Measurements from ENCODE around the gene KCTD6. TPM values are rescaled to one million over a fixed set of nuclear protein-coding genes. Genes with fewer than 3 reads are reported as not detected.
"Not testable (repeated sequence)": the region's sequence is repeated elsewhere in the genome, so short reads cannot be mapped to it uniquely, and the experiment has no call there.

KCTD6 gene
- polyA plus RNA-seq, 3 donors from 2014 or later: 8.3 to 12.9 (median 12.4) TPM

DNA sequence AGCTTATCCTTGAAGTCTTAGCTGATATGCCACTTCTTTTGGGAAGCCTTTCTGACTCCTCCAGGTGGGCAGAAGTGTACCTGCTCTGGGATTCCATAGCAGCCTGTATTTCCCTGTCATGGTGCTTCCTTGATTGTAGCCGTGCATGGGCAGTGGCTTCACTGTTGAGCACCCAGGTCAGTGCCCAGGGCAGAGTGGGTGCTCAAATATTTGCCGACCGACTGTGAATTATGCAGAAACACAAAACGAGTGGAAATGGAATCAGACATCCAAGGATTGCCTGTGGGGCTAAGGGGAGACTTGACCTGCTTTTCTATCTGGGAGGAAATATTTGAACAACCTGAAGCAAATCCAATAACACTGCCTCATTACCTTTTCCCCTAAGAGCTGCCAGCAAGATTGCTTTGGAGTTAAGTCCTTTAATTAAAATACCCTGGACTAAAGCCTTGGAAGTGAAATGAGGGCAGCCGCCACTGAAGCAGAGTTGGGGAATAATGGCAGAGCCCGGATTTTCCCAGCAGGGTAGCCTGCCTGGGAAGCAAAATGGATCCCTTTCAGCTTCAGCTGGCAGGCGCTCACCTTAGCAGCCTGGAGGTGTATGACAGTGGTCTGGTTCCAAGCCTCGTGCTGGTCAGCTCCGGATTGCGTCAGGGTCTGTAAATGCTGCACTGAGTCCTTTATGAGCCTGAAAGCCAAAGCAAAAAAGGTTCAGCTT lies 30.2 kb downstream of the KCTD6 start:
- no peak overlapping the region for H3K27ac Mint-ChIP-seq
- H3K9me3 Mint-ChIP-seq: no peaks in the 10 kb centered on the region
- H3K4me3 Mint-ChIP-seq: no peak overlapping the region
- DNase-seq: no peak
- peaks cover 0 to 4% (median 2%) of the 10 kb centered on the region in 3 donors for H3K27me3 Mint-ChIP-seq (ENCODE audit: low read depth in 3 of 3)
- H3K36me3 Mint-ChIP-seq: no peaks in the 10 kb centered on the region
- no peaks in the 10 kb centered on the region for H3K4me1 Mint-ChIP-seq

GRCh38 chr3:58522759-58523425 lies 31.0 kb downstream of the KCTD6 start:
- H3K4me3 Mint-ChIP-seq: no peak overlapping the region
- H3K4me1 Mint-ChIP-seq: no peaks in the 10 kb centered on the region
- H3K9me3 Mint-ChIP-seq: no peaks in the 10 kb centered on the region
- no peak for DNase-seq
- no peaks in the 10 kb centered on the region for H3K36me3 Mint-ChIP-seq
- no peak overlapping the region for H3K27ac Mint-ChIP-seq
- peaks cover 0 to 4% (median 2%) of the 10 kb centered on the region in 3 donors for H3K27me3 Mint-ChIP-seq (ENCODE audit: low read depth in 3 of 3)

- H3K27me3 Mint-ChIP-seq (ENCODE audit: low read depth in 3 of 3): peaks cover 0 to 2% (median 2%) of the 10 kb centered on the region in 3 donors
- H3K9me3 Mint-ChIP-seq: no peaks in the 10 kb centered on the region
- H3K27ac Mint-ChIP-seq: no peak overlapping the region
- H3K36me3 Mint-ChIP-seq: no peaks in the 10 kb centered on the region
- no peak overlapping the region for H3K4me3 Mint-ChIP-seq
- H3K4me1 Mint-ChIP-seq: no peaks in the 10 kb centered on the region
- DNase-seq: no peak
Observed at GRCh38 chr3:58524326-58524888, 32.5 kb downstream of the KCTD6 start.

- no peaks in the 10 kb centered on the region for H3K9me3 Mint-ChIP-seq
- H3K36me3 Mint-ChIP-seq: no peaks in the 10 kb centered on the region
- no peak overlapping the region for H3K4me3 Mint-ChIP-seq
- no peaks in the 10 kb centered on the region for H3K4me1 Mint-ChIP-seq
- no peak overlapping the region for H3K27ac Mint-ChIP-seq
- DNase-seq: no peak
- peaks cover 0 to 2% (median 2%) of the 10 kb centered on the region in 3 donors for H3K27me3 Mint-ChIP-seq (ENCODE audit: low read depth in 3 of 3)
Observed at GRCh38 chr3:58526515-58526957, 34.6 kb downstream of the KCTD6 start.

GRCh38 chr3:58527440-58527839 lies 35.5 kb downstream of the KCTD6 start:
- not testable (repeated sequence) for H3K36me3 Mint-ChIP-seq, H3K4me3 Mint-ChIP-seq, H3K4me1 Mint-ChIP-seq

DNA sequence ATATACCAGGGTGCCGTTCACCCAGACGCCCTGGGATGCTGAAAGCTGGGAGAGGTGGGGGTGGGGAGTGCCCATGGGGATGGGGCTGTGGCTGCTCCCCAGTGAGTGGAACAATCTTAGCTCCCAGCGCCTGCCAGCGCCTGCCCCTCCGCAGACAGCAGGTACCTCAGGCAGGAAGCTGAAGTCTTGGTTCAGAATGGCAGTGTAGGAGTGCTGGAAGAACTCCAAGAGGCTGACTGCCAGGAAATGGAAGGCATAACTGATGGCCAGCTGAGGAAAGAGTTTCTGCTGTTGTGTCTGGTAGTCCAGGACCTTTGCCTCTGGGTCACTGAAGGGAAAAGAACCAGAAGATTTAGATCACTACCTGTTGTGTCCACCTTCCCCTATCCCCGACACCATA lies 36.7 kb downstream of the KCTD6 start:
- no peaks in the 10 kb centered on the region for H3K36me3 Mint-ChIP-seq
- H3K27ac Mint-ChIP-seq: peak overlapping the region in 1 of 6 donors; percentile 31
- no peak overlapping the region for H3K4me3 Mint-ChIP-seq
- H3K9me3 Mint-ChIP-seq: no peaks in the 10 kb centered on the region
- no peak for DNase-seq
- H3K27me3 Mint-ChIP-seq (ENCODE audit: low read depth in 3 of 3): peaks cover 2 to 5% (median 3%) of the 10 kb centered on the region in 3 donors
- peaks cover 5 to 9% of the 10 kb centered on the region in 2 donors for H3K4me1 Mint-ChIP-seq

More at GRCh38 chr3:58527440-58527839, 35.5 kb downstream of the KCTD6 start:
- H3K9me3 Mint-ChIP-seq; DNase-seq; H3K27me3 Mint-ChIP-seq (ENCODE audit: low read depth in 3 of 3); H3K27ac Mint-ChIP-seq: not testable (repeated sequence)

DNA sequence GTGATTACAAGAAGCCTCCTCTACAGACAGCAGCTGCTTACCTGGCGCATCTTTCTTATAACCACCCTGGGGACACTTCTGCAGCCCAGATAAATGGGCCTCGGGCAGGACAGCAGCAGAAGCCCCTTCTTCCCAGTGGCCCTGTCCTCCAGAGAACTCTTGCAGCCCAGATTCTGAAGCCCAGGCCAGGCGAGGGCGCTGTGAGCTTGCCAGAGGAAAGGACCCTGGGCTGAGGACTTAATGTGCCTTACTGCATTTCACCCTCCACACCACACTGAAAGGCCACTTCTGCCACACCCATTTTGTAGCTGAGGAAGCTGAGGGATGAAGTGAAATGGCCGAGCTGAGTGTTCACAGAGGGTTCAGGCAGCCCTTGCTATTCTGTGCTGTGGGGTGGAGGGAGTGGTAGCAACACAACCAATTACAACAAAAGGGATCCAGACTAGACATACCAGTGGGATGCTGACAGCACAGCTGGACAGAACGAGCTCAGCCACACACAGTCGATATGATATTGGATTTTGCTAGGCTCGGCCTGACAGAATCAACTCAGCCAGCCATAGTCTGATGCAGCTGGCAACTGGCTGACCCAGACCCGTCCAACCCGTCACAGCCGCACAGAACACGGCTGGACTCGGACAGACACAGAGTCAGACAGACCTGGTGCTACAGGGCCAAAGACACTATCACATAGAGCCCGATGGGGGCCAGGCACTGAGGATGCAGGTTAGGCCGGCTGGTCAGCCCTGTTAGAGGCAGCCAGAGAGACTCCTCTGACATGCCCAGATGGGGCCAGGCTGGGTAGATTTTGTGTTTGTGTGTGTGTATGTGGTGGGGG lies 37.8 kb downstream of the KCTD6 start:
- Mint-ChIP-seq H3K4me3 (no peak overlapping the region), H3K27ac (no peak overlapping the region), H3K4me1 (peaks cover 5 to 9% of the 10 kb centered on the region in 2 donors), H3K36me3 (no peaks in the 10 kb centered on the region), H3K27me3 (ENCODE audit: low read depth in 3 of 3) (peaks cover 2 to 5% (median 3%) of the 10 kb centered on the region in 3 donors), H3K9me3 (no peaks in the 10 kb centered on the region)
- no peak for DNase-seq

DNA sequence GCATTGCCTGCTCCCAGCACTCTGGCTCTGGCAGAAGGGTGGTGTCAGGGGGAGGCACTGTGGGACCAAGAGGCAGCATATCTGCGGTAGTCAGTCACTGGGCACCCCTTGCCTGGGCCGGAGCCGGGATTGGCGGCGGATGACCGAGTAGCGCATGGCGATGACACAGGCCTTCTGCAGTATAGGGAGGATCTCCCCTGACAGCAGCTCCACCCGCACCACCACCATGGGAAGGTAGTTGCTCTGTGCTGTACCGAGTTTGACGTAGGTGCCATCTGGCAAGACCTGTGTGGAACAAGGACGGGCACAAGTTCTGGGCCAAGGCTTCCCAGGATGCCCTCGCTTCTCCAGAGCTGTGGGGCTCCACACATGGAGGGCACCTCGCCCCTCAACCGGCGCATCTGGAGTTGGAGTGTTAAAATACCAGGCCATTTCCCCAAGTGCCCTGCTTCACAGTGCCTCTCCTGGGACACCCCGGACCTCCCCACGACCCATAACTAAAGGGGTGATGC lies 38.5 kb downstream of the KCTD6 start:
- H3K9me3 Mint-ChIP-seq: no peaks in the 10 kb centered on the region
- H3K4me3 Mint-ChIP-seq: no peak overlapping the region
- no peak for DNase-seq
- peaks cover 5 to 9% of the 10 kb centered on the region in 2 donors for H3K4me1 Mint-ChIP-seq
- H3K27me3 Mint-ChIP-seq (ENCODE audit: low read depth in 3 of 3): peaks cover 2 to 5% (median 3%) of the 10 kb centered on the region in 3 donors
- H3K36me3 Mint-ChIP-seq: no peaks in the 10 kb centered on the region
- H3K27ac Mint-ChIP-seq: no peak overlapping the region

DNA sequence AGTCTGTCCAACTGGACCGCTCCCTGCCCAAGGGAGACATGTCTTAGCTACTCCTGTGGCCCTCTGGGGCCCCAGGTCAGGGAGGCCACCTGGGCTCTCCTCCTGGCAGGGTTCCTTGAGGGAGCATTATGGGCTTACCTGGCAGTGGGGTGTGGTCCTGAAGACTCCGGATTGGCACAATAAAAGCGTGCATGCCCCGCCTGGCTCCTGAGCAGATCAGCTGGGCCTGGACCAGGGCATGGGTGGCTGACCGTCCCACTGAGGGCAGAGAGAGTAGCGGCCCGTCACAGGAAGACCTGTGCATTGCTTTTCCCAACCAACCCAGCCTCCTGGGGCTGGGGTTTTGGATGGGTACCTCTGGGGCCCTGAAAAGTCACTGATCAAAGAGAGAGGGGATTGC lies 39.7 kb downstream of the KCTD6 start:
- H3K27me3 Mint-ChIP-seq (ENCODE audit: low read depth in 3 of 3): peaks cover 2 to 5% (median 2%) of the 10 kb centered on the region in 3 donors
- H3K4me3 Mint-ChIP-seq: no peak overlapping the region
- no peak for DNase-seq
- H3K36me3 Mint-ChIP-seq: no peaks in the 10 kb centered on the region
- no peak overlapping the region for H3K27ac Mint-ChIP-seq
- peaks cover 5 to 9% of the 10 kb centered on the region in 2 donors for H3K4me1 Mint-ChIP-seq
- H3K9me3 Mint-ChIP-seq: no peaks in the 10 kb centered on the region

DNA sequence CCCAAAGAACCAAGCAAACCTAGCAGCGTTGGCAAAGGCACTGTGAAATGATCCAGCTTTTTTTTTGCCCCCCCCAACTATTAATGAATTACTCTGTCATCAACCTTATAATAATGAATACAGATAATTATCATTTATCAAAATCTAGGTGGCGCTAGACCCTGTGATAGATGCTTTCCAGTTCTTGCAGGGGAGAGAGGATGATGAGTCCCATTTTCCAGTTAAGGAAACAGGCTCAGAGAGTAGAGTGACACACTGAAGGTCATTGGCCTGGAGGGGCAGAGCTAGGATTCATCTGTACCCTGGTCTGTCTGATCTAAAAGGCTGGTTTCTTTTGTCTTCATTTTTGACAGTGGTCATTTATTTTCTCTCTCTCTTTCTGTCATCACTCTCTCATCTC lies 40.1 kb downstream of the KCTD6 start:
- Mint-ChIP-seq H3K27ac (peak overlapping the region in 1 of 6 donors; percentile 28), H3K36me3 (no peaks in the 10 kb centered on the region), H3K4me1 (peaks cover 5 to 9% of the 10 kb centered on the region in 2 donors), H3K9me3 (no peaks in the 10 kb centered on the region), H3K27me3 (ENCODE audit: low read depth in 3 of 3) (peaks cover 2 to 5% (median 2%) of the 10 kb centered on the region in 3 donors), H3K4me3 (no peak overlapping the region)
- no peak for DNase-seq

DNA sequence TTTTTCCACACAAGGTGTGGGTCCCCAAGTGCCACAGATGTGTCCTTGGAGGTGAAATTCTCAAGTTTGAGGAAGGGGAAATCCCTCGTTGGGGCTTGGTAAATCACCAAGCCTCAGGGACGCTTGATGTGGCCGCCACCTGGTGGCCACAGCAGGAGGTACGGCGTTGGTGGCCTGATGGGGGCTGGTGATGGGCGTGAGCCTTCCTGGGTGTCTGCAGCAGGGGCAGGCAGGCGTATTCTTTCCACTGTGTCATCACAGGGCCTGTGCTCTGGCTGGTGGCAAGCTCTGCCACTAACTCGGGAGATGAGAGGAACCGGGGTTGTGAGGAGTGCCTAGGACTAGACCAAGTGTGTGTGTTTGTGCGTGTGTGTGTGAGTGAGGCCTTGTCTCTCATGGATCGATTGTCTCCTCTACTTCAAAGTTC lies 40.9 kb downstream of the KCTD6 start:
- Mint-ChIP-seq H3K27me3 (ENCODE audit: low read depth in 3 of 3) (peaks cover 2 to 8% (median 2%) of the 10 kb centered on the region in 3 donors), H3K36me3 (no peaks in the 10 kb centered on the region), H3K4me1 (peaks cover 5 to 9% of the 10 kb centered on the region in 2 donors), H3K4me3 (peak overlapping the region in 1 of 5 donors; percentile 11), H3K9me3 (no peaks in the 10 kb centered on the region), H3K27ac (peak overlapping the region in 5 of 6 donors; percentile 12 to 80 (median 28))
- DNase-seq: peak; percentile 72 to 76 (median 74)

DNA sequence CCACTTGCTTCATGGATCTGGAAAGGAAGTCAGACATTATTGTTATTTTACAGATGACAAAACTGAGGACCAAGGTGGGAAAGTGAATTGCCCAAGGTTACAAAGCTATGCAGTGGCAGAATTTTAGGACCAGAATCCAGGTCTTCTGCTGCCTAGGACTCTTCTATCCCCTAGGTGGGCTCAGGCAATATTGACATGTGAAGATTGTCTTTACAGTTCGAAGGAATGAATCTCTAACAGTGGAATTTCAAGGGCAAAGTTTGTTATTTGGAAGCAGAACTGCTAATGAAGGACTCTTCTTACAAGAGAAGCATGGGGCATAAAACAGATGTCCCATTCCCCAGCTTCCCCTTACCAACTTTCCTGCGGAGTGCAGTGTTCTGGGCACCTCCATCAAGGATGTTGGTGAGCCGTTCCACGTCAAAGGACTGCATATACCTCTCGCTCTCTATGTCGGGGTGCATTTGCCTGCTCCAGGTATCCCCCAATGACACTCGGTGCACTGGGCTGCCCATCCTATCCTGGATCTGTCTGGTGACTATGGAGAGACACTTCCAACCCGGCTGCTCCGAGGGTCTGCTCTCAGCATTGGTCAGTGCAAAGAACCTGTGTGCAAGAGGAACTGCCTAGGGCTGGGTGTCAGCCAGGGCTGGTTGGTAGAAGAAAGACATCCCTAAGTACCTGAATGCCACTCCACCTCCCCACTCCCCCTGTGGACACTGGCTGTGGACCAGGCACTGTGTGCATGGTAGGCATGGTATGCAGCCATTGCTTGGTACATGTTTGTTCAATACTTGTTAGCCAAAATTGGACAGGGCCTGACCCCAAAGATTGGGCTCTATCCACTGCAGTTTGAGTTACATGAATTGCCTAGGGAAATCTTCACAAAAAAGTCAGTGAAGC lies 42.9 kb downstream of the KCTD6 start:
- DNase-seq: no peak
- Mint-ChIP-seq H3K4me3 (no peak overlapping the region), H3K27me3 (ENCODE audit: low read depth in 3 of 3) (peaks cover 2 to 8% (median 2%) of the 10 kb centered on the region in 3 donors), H3K4me1 (peaks cover 5 to 9% of the 10 kb centered on the region in 2 donors), H3K36me3 (no peaks in the 10 kb centered on the region), H3K9me3 (no peaks in the 10 kb centered on the region), H3K27ac (no peak overlapping the region)

All from immature natural killer cell (primary cell).